Mammary epithelial cell (primary cell): ENCODE data around the gene C14orf132.

Experiments
- EZH2 ChIP-seq: IDR thresholded peaks from 2 replicates; pipeline ENCODE4 v1.6.1; 2012; ENCODE audit warnings: low read length, inconsistent platforms, borderline replicate concordance
- TF ChIP-seq, protein P1 (sequence below), 2 donors: IDR thresholded peaks in 1 of 2; conservative IDR thresholded peaks in 1 of 2; 2 replicates each; pipeline ENCODE4 v1.5.1; 2011 to 2012; ENCODE audit warnings: inconsistent platforms in 2 of 2, low read length in 2 of 2, mild to moderate bottlenecking in 2 of 2, control low read depth in 1 of 2, low read depth in 1 of 2; ENCODE audit not compliant: insufficient read depth in 1 of 2; ENCODE audit errors: extremely low read depth in 1 of 2

DNA sequence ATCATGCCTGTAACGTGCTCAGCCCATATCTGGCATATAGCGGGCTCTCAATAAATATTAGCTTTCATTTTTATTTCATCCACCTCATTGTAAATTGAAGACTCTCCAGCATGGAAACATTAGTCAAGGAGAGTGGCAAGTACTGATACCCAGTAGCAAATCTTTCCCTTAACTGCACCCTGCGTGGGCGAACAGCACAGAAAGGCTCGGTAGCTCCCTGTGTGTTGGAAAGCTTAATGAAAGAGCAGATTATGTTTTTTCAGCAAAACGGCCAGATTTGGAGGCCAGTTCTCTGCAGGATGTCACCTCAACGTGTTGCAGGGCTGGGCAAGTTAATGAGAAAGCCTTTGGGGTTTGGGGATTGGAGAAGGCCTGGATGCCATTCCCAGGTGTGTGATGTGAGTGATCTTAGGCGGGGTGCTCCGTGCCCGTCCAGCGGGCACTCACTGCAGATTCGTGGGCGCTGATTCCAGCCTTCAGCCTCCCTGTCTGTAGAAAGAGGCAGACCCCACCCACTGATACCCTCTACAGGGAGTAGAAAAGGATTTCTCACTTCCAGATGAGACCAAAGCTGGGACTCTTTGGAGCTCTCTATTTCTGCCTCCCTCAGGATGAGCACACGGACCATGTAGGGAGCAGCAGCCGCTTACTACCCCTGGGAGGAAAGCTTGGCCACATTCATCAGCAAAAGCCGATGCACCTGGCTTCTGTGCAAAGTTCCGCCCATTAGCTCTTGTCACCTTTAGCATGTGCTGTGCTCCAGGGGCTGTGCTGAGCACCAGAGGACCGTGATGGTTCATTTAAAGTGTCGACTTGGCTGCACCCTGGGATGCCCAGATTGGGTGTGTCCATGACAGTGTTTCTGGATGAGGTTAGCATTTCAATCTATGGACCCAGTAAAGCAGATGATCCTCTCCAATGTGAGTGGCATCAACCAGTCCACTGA, 29.1 kb downstream of the C14orf132 start:
- TF ChIP-seq, protein P1, sequence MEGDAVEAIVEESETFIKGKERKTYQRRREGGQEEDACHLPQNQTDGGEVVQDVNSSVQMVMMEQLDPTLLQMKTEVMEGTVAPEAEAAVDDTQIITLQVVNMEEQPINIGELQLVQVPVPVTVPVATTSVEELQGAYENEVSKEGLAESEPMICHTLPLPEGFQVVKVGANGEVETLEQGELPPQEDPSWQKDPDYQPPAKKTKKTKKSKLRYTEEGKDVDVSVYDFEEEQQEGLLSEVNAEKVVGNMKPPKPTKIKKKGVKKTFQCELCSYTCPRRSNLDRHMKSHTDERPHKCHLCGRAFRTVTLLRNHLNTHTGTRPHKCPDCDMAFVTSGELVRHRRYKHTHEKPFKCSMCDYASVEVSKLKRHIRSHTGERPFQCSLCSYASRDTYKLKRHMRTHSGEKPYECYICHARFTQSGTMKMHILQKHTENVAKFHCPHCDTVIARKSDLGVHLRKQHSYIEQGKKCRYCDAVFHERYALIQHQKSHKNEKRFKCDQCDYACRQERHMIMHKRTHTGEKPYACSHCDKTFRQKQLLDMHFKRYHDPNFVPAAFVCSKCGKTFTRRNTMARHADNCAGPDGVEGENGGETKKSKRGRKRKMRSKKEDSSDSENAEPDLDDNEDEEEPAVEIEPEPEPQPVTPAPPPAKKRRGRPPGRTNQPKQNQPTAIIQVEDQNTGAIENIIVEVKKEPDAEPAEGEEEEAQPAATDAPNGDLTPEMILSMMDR (conservative IDR thresholded peaks at IDR 0.05 in 1 of 2, IDR thresholded peaks at IDR 0.05 in 1 of 2; ENCODE audit: extremely low read depth in 1 of 2, insufficient read depth in 1 of 2, low read depth in 1 of 2, low read length in 2 of 2): no peak
- no peak for TF ChIP-seq EZH2
